Measurements from ENCODE around the gene DHRS7C. TPM values are rescaled to one million over a fixed set of nuclear protein-coding genes. Genes with fewer than 3 reads are reported as not detected.

The DHRS7C gene
- total and polyA plus RNA-seq, 11 donors = 1.8 to 71.2 (median 23.4) TPM

DNA sequence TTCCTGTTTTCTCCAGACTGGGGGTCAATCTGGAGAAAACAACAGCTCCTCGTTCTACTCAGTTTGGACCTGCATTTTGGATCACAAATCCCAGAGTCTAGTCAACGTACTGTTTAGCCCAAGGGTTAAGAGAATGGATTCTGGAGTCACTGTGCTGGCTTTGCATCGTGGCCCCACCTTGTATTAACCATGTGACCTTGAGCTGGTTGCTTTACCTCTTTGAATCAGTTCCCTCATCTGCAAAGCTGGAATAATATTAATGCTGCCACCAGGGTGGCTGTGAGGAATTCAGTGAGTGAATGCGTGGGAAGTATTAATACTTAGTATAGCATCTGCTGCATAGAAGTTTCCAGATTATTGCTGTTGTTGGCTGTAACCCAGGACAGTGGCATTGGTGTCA, 11.3 kb upstream of the DHRS7C start:
- Histone ChIP-seq H3K27me3 (peaks cover 0 to 58% (median 0%) of the 10 kb centered on the region in 9 donors), H3K4me1 (peaks cover 0 to 6% (median 0%) of the 10 kb centered on the region in 12 donors), H3K4me3 (no peak overlapping the region), H3K36me3 (no peaks in the 10 kb centered on the region), H3K27ac (peak overlapping the region in 1 of 12 donors; percentile 25), H3K9me3 (peaks cover 0 to 17% (median 5%) of the 10 kb centered on the region in 12 donors)
- DNase-seq (no peak), ATAC-seq (no peak)
- intact Hi-C loops (cut with DNase I) = loop anchor here in 2 of 10 donors (5.0 to 10.0 kb wide), 2 partner anchors 82 to 90 kb away; no protein-coding TSS in a partner anchor
- 44 to 60% (median 49%) methylated on average over 4 of the region's 4 CpGs for WGBS, 4 donors
- TF ChIP-seq, protein P1, sequence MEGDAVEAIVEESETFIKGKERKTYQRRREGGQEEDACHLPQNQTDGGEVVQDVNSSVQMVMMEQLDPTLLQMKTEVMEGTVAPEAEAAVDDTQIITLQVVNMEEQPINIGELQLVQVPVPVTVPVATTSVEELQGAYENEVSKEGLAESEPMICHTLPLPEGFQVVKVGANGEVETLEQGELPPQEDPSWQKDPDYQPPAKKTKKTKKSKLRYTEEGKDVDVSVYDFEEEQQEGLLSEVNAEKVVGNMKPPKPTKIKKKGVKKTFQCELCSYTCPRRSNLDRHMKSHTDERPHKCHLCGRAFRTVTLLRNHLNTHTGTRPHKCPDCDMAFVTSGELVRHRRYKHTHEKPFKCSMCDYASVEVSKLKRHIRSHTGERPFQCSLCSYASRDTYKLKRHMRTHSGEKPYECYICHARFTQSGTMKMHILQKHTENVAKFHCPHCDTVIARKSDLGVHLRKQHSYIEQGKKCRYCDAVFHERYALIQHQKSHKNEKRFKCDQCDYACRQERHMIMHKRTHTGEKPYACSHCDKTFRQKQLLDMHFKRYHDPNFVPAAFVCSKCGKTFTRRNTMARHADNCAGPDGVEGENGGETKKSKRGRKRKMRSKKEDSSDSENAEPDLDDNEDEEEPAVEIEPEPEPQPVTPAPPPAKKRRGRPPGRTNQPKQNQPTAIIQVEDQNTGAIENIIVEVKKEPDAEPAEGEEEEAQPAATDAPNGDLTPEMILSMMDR (IDR thresholded peaks at IDR 0.05) = no peak
- TF ChIP-seq POLR2A (IDR thresholded peaks at IDR 0.05) = no peak

DNA sequence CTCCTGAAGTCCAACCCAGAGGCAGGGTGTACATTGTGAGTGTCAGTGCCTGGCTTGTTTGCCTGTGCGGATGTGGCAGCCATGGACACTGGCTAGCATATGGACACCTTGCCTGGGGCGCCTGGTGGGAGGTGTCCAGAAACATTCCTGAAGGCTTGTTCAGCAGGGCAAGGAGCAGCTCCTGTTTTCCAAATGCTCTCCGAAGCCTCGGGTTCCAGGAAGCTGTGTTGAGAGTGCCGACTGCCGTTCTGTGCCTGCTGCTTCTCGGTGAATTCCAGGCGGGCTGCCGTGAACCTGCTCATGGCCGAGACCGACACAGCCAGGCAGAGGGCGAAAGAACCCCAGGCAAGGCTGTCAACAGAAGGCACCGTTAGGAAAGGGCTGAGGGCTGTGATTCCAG, 10.9 kb upstream of the DHRS7C start:
- 34 to 40% (median 39%) methylated on average over 7 to 13 of the region's 13 CpGs for WGBS, 4 donors
- Histone ChIP-seq H3K9me3 (peaks cover 0 to 17% (median 5%) of the 10 kb centered on the region in 12 donors), H3K27me3 (peaks cover 0 to 58% (median 0%) of the 10 kb centered on the region in 9 donors), H3K4me1 (peaks cover 0 to 6% (median 0%) of the 10 kb centered on the region in 12 donors), H3K4me3 (no peak overlapping the region), H3K36me3 (no peaks in the 10 kb centered on the region), H3K27ac (peak overlapping the region in 2 of 12 donors; percentile 13 to 25)
- intact Hi-C loops (cut with DNase I) = loop anchor here in 2 of 10 donors (5.0 to 10.0 kb wide), 2 partner anchors 83 to 90 kb away; no protein-coding TSS in a partner anchor
- TF ChIP-seq, protein P1 (IDR thresholded peaks at IDR 0.05) = peak in 3 of 12 donors; percentile 10 to 19 (median 13)
- TF ChIP-seq POLR2A (IDR thresholded peaks at IDR 0.05) = no peak
- ATAC-seq (peak; percentile 46 to 75 (median 69)), DNase-seq (peak in 1 of 5 donors; percentile 59)

DNA sequence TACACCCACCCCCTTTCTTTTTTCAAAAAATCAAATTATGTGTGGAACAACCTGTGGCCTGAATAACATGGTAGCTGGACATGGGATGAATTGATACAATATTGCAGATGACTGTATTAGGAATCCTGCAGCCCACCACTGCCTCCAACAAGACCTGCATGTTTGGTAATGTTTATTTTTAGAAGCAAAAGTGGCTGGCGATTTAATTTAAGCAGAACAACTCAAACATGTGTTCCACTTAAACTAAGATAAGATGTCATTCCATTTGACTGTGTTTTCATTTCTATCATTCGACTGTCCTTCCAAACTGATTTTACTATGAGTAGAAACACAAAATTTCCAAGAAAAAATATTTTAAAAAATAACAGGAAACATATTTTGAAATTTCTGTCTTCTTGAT, 10.1 kb upstream of the DHRS7C start:
- peak in 2 of 4 donors; percentile 46 to 74 for ATAC-seq
- Histone ChIP-seq H3K4me1 (peaks cover 0 to 6% (median 0%) of the 10 kb centered on the region in 12 donors), H3K36me3 (no peaks in the 10 kb centered on the region), H3K27me3 (peaks cover 0 to 60% (median 0%) of the 10 kb centered on the region in 9 donors), H3K9me3 (peaks cover 0 to 17% (median 5%) of the 10 kb centered on the region in 12 donors), H3K4me3 (no peak overlapping the region), H3K27ac (no peak overlapping the region)
- 20 to 23% (median 22%) methylated on average over 2 of the region's 2 CpGs for WGBS, 4 donors
- DNase-seq = no peak
- TF ChIP-seq POLR2A (IDR thresholded peaks at IDR 0.05) = no peak
- TF ChIP-seq, protein P1 (IDR thresholded peaks at IDR 0.05) = no peak
- intact Hi-C loops (cut with DNase I) = loop anchor here in 2 of 10 donors (5.0 to 10.0 kb wide), 2 partner anchors 83 to 91 kb away; no protein-coding TSS in a partner anchor

DNA sequence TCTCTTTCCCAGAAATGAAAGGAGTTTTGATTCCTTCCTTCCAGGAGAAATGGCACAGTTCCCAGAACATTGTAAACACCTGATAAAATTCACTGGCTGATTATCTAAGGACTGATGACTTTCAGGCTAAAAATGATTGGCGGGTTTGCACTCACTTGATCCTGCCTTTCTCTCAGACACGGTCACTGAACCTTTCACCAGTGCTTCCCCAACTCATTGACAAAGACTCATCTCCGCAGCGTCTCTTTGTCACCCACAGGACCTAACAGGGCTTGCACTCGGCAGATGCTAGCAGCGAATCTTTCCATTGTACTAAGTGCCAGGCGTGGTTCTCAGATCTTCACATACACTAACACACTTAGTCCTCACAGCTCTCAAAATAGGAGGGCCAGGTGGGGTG, 7.3 kb upstream of the DHRS7C start:
- ATAC-seq = no peak
- 37 to 57% (median 48%) methylated on average over 7 of the region's 7 CpGs for WGBS, 4 donors
- H3K4me3 ChIP-seq = no peak overlapping the region
- no peaks in the 10 kb centered on the region for H3K36me3 ChIP-seq
- DNase-seq = no peak
- peaks cover 0 to 47% (median 0%) of the 10 kb centered on the region in 9 donors for H3K27me3 ChIP-seq
- no peak for TF ChIP-seq POLR2A (IDR thresholded peaks at IDR 0.05)
- TF ChIP-seq, protein P1 (IDR thresholded peaks at IDR 0.05) = no peak
- no peak overlapping the region for H3K27ac ChIP-seq
- H3K9me3 ChIP-seq = no peaks in the 10 kb centered on the region
- peaks cover 0 to 6% (median 0%) of the 10 kb centered on the region in 12 donors for H3K4me1 ChIP-seq
- intact Hi-C loops (cut with DNase I) = no loop called here

Data from heart left ventricle (tissue), 16 donors.